ENCODE data around the gene TRIM33.

Gene TRIM33

DNA sequence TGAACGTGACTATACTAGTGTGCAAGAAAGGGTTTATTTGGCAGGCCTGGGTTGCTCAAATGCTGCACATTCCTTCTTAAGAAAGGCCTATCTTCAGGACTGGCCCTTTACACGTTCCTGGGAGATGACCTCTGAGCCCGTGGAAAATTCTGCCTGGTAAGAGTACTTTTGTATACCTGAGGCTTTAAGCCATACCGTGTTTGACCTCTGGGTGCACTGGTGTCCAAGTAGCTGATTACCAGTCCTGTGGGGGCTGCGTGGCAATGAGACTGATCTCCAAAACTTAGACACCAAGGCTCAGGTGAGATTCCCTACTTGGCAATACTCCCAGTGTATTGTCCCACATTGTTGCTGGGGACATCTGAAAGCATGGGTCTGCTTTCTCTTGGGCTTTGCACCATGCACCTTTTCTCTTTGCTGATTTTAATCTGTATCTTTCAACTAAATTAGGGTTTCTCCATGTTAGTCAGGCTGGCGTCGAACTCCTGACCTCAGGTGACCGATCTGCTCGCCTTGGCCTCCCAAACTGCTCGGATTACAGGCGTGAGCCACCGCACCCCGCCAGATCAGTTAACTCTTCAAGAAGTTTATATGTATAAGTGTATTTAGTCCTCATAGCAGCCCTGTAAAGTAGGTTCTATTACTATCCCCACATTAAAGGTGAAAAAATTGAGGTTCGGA is 44.5 kb downstream of the TRIM33 start:
- Histone ChIP-seq H3K36me3 (ENCODE audit: control insufficient read depth in 1 of 2, insufficient read depth in 2 of 2, low read length in 2 of 2) (no peaks in the 10 kb centered on the region), H3K4me1 (ENCODE audit: control insufficient read depth in 1 of 2, insufficient read depth in 2 of 2, low read length in 2 of 2) (peaks cover 0 to 15% of the 10 kb centered on the region in 2 donors), H3K27me3 (ENCODE audit: low read depth, low read length) (no peaks in the 10 kb centered on the region), H3K9me3 (ENCODE audit: control insufficient read depth in 1 of 2, low read length in 2 of 2) (no peaks in the 10 kb centered on the region), H3K4me3 (ENCODE audit: low read depth in 1 of 2, low read length in 2 of 2) (no peak overlapping the region), H3K27ac (ENCODE audit: low read length) (no peak overlapping the region)

DNA sequence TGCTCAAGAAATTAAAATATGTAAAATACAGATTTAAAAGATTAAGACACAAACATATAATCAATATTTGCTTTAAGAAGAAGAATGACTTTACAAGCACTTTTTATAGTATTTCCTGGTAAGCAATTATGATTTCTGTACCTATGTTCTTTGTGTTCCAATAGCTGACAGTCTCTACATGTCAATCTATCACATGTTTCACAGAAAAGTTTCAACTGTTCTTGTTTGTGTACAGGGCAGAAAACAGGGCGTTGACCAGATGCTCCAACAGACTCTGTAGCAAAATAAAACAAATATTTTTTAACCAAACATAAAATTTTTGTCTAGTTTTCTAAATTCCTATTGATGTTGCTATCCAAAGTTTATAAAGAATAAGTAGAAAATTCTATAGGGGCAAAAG is 48.0 kb downstream of the TRIM33 start:
- no peak overlapping the region for H3K4me3 ChIP-seq (ENCODE audit: low read depth in 1 of 2, low read length in 2 of 2)
- no peak overlapping the region for H3K27ac ChIP-seq (ENCODE audit: low read length)
- no peaks in the 10 kb centered on the region for H3K27me3 ChIP-seq (ENCODE audit: low read depth, low read length)
- no peaks in the 10 kb centered on the region for H3K36me3 ChIP-seq (ENCODE audit: control insufficient read depth in 1 of 2, insufficient read depth in 2 of 2, low read length in 2 of 2)
- H3K9me3 ChIP-seq (ENCODE audit: control insufficient read depth in 1 of 2, low read length in 2 of 2), result no peaks in the 10 kb centered on the region
- peaks cover 0 to 11% of the 10 kb centered on the region in 2 donors for H3K4me1 ChIP-seq (ENCODE audit: control insufficient read depth in 1 of 2, insufficient read depth in 2 of 2, low read length in 2 of 2)

DNA sequence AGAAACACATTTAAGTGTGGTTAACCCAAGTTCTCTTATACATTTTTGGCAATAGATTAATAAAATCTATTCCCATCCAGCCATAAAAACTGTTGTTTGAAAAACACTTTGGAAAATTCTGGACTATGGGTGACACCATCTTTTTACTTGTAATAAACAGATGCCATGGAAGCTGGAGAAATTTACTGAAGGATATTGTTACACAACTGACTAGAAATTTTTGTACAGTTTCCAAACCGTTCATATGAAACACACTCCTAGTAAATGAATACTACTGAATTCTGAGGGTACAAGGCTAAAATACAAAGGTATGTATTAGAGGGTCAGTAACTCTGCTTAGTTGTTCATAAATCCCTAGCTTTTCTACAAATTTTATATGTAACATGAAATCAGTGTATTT is 48.7 kb downstream of the TRIM33 start:
- Histone ChIP-seq H3K9me3 (ENCODE audit: control insufficient read depth in 1 of 2, low read length in 2 of 2) (no peaks in the 10 kb centered on the region), H3K27me3 (ENCODE audit: low read depth, low read length) (no peaks in the 10 kb centered on the region), H3K4me3 (ENCODE audit: low read depth in 1 of 2, low read length in 2 of 2) (no peak overlapping the region), H3K4me1 (ENCODE audit: control insufficient read depth in 1 of 2, insufficient read depth in 2 of 2, low read length in 2 of 2) (peaks cover 0 to 5% of the 10 kb centered on the region in 2 donors), H3K27ac (ENCODE audit: low read length) (no peak overlapping the region), H3K36me3 (ENCODE audit: control insufficient read depth in 1 of 2, insufficient read depth in 2 of 2, low read length in 2 of 2) (peaks cover 0 to 3% of the 10 kb centered on the region in 2 donors)

DNA sequence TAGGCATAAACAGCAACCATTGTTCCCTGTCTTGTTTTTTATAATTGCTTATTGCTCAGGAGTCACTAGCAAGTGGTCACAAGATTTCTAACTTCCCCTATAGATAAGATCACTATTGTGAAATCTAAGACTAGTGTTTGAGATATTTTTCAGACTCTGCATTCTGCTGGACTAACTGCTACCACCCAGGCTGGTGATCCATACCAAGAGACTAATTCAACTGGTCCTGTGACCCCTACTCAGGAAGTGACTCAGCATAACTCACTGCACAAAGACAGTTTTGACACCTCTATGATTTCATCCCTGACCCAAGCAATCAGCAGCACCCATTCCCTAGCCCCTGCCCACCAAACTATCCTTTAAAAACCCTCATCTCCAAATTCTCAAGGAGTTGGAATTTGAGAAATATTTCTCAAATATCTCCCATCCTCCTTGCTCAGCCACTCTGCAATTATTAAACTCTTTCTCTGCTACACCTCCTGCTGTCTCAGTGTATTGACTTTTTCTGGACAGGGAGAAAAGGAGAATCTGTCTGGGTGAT is 52.7 kb downstream of the TRIM33 start:
- Histone ChIP-seq H3K4me3 (ENCODE audit: low read depth in 1 of 2, low read length in 2 of 2) (no peak overlapping the region), H3K36me3 (ENCODE audit: control insufficient read depth in 1 of 2, insufficient read depth in 2 of 2, low read length in 2 of 2) (peaks cover 4 to 24% of the 10 kb centered on the region in 2 donors), H3K9me3 (ENCODE audit: control insufficient read depth in 1 of 2, low read length in 2 of 2) (no peaks in the 10 kb centered on the region), H3K27ac (ENCODE audit: low read length) (no peak overlapping the region), H3K4me1 (ENCODE audit: control insufficient read depth in 1 of 2, insufficient read depth in 2 of 2, low read length in 2 of 2) (peaks cover 0 to 5% of the 10 kb centered on the region in 2 donors), H3K27me3 (ENCODE audit: low read depth, low read length) (no peaks in the 10 kb centered on the region)

DNA sequence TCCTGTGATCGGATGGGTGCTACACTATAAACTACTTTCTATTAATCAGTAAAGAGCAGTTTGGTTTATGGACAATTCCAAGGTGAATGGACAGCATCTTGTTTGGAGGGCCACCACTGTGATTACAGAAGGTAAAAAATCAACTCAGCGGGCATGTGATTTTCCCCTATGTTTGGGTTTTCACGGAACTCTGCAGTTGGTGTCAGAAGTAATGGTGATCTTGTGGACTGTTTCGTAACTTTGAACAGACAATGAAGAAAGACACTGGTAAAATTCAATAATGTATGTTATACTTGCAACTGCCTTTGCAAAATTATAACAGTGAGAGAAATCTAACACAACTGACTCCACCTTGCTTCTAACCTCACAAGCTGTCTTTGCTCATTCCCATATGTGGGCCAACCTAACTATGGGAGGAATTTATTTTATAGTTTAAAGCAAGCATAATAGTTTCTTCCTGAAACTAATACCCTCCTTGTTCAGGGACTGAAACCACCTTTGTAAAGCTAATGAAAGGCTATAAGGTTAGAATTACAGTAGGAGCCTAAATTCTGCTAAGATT is 53.2 kb downstream of the TRIM33 start:
- Histone ChIP-seq H3K27me3 (ENCODE audit: low read depth, low read length) (no peaks in the 10 kb centered on the region), H3K4me1 (ENCODE audit: control insufficient read depth in 1 of 2, insufficient read depth in 2 of 2, low read length in 2 of 2) (peaks cover 0 to 5% of the 10 kb centered on the region in 2 donors), H3K27ac (ENCODE audit: low read length) (no peak overlapping the region), H3K9me3 (ENCODE audit: control insufficient read depth in 1 of 2, low read length in 2 of 2) (no peaks in the 10 kb centered on the region), H3K36me3 (ENCODE audit: control insufficient read depth in 1 of 2, insufficient read depth in 2 of 2, low read length in 2 of 2) (peaks cover 4 to 29% of the 10 kb centered on the region in 2 donors), H3K4me3 (ENCODE audit: low read depth in 1 of 2, low read length in 2 of 2) (no peak overlapping the region)

DNA sequence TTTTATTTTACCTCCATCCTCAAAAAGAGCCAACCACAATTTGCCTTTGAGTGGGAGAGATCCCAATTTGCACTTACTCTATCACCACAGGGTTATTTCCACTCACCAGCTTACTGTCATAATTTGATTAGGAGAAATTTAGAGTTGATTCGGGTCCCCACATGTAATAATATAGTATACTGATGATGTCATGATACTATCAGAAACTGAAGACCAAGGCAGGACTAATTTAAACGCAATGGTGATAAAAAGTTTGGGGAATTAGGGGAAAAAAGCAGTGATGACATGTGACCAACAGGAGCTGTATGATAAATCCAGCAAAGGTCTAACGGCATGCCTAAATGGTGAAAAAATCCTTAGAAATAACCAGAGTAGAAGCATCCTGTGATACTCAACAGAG is 54.4 kb downstream of the TRIM33 start:
- H3K9me3 ChIP-seq (ENCODE audit: control insufficient read depth in 1 of 2, low read length in 2 of 2), result no peaks in the 10 kb centered on the region
- H3K36me3 ChIP-seq (ENCODE audit: control insufficient read depth in 1 of 2, insufficient read depth in 2 of 2, low read length in 2 of 2), result peaks cover 4 to 29% of the 10 kb centered on the region in 2 donors
- no peak overlapping the region for H3K27ac ChIP-seq (ENCODE audit: low read length)
- no peaks in the 10 kb centered on the region for H3K4me1 ChIP-seq (ENCODE audit: control insufficient read depth in 1 of 2, insufficient read depth in 2 of 2, low read length in 2 of 2)
- H3K4me3 ChIP-seq (ENCODE audit: low read depth in 1 of 2, low read length in 2 of 2), result no peak overlapping the region
- no peaks in the 10 kb centered on the region for H3K27me3 ChIP-seq (ENCODE audit: low read depth, low read length)

DNA sequence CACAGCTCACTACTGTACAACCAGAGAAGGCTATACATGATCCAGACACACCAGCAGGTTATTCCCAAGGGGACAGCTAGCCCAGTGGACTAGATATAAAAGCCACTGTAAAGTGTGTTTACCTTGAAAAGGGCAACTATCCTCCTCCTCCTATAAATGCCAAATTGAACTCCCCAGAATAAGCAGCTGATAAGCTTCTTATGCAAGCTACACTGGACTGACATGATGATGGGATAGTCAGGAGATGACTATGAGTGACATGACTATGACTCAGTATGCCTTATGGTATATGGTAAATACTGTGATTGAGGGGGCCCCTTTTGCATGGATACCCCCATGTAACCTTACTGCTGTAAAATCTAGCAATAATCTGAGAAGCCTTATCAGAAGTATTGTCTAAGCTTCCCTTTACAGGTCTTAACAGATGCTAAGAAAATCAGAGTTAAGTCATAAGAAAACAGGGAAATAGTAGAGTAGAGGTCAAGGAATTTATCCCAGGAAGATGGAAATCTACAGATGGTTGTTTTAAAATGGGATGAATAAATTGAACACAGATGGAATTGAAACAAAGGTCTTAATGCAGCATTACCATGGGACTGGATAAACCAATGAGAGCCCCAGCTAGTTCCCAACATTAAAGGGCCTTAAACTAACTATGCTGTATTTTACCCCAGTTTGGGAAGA is 55.8 kb downstream of the TRIM33 start:
- no peaks in the 10 kb centered on the region for H3K9me3 ChIP-seq (ENCODE audit: control insufficient read depth in 1 of 2, low read length in 2 of 2)
- no peaks in the 10 kb centered on the region for H3K27me3 ChIP-seq (ENCODE audit: low read depth, low read length)
- H3K36me3 ChIP-seq (ENCODE audit: control insufficient read depth in 1 of 2, insufficient read depth in 2 of 2, low read length in 2 of 2), result peaks cover 4 to 29% of the 10 kb centered on the region in 2 donors
- H3K27ac ChIP-seq (ENCODE audit: low read length), result no peak overlapping the region
- no peak overlapping the region for H3K4me3 ChIP-seq (ENCODE audit: low read depth in 1 of 2, low read length in 2 of 2)
- H3K4me1 ChIP-seq (ENCODE audit: control insufficient read depth in 1 of 2, insufficient read depth in 2 of 2, low read length in 2 of 2), result no peaks in the 10 kb centered on the region

DNA sequence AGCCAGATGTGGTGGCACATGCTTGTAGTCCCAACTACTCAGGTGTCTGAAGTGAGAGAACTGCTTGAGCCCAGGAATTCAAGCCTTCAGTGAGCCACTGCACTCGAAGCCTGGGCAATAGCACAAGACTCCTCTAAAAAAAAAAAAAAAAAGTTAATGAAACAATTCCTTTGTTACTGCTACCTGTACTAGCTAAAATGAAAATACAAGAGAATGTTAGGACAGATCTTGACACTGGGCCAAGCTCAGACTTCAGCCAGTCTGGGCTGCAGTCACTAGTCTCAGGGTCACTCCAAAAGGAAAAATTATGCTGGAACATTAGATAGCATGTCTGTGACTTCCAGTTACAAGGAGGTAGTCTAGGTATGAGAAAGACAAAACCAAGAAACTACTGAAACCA is 56.5 kb downstream of the TRIM33 start:
- H3K4me1 ChIP-seq (ENCODE audit: control insufficient read depth in 1 of 2, insufficient read depth in 2 of 2, low read length in 2 of 2), result no peaks in the 10 kb centered on the region
- H3K36me3 ChIP-seq (ENCODE audit: control insufficient read depth in 1 of 2, insufficient read depth in 2 of 2, low read length in 2 of 2), result peaks cover 4 to 35% of the 10 kb centered on the region in 2 donors
- H3K27ac ChIP-seq (ENCODE audit: low read length), result no peak overlapping the region
- no peaks in the 10 kb centered on the region for H3K27me3 ChIP-seq (ENCODE audit: low read depth, low read length)
- H3K9me3 ChIP-seq (ENCODE audit: control insufficient read depth in 1 of 2, low read length in 2 of 2), result no peaks in the 10 kb centered on the region
- no peak overlapping the region for H3K4me3 ChIP-seq (ENCODE audit: low read depth in 1 of 2, low read length in 2 of 2)

DNA sequence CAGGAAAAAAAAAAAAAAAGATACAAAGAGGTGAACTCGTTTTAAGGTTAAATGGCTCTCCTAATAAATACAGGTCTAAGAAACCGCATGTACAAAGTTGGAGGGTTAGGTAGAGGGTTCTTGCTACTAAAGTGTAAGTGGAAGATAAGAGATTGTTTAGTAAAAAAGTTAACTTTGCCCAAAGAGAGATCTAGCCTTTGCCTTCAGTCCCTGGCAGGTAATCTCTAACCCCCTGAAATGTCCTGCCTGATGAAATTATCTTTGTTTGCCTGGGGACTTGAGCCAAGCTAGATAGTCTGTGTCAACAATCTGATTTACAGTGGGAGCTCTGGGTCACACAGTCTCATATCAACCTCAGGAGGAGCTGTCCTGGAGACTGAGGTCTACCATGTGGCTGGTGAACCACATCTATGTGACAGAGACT is 57.6 kb downstream of the TRIM33 start:
- H3K27ac ChIP-seq (ENCODE audit: low read length), result no peak overlapping the region
- H3K4me1 ChIP-seq (ENCODE audit: control insufficient read depth in 1 of 2, insufficient read depth in 2 of 2, low read length in 2 of 2), result no peaks in the 10 kb centered on the region
- no peaks in the 10 kb centered on the region for H3K27me3 ChIP-seq (ENCODE audit: low read depth, low read length)
- peaks cover 4 to 44% of the 10 kb centered on the region in 2 donors for H3K36me3 ChIP-seq (ENCODE audit: control insufficient read depth in 1 of 2, insufficient read depth in 2 of 2, low read length in 2 of 2)
- no peak overlapping the region for H3K4me3 ChIP-seq (ENCODE audit: low read depth in 1 of 2, low read length in 2 of 2)
- no peaks in the 10 kb centered on the region for H3K9me3 ChIP-seq (ENCODE audit: control insufficient read depth in 1 of 2, low read length in 2 of 2)

DNA sequence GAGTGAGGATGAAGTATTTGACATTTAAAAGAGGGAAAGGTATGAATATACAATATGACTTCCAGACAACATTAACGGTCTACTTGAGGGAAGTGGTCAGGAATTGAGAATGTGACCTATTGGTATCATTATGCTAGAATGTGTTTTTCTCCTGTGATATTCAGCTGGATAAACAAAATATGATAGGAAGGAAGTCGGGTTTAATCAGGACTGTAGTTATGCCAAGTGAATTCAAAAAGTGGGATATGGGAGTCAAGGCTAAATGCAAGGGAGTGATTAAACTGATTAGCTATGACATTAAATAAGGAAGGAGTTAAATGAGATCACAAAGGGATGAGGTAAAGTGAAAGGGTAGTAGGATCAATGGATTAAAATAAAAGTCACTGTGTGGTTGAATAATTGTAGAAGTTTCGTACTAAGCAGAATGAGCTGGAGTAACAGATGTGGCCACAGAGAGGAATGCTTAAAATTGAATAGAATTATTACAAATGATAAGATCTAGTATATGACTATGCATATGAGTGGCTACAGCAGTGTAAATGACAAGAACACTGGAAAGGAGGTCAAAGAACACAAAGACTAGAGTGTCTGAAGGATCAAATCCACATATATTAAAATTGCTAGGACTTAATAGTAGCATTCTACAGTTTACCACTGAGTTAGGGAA is 62.5 kb downstream of the TRIM33 start:
- no peak overlapping the region for H3K4me3 ChIP-seq (ENCODE audit: low read depth in 1 of 2, low read length in 2 of 2)
- H3K27me3 ChIP-seq (ENCODE audit: low read depth, low read length), result no peaks in the 10 kb centered on the region
- no peaks in the 10 kb centered on the region for H3K9me3 ChIP-seq (ENCODE audit: control insufficient read depth in 1 of 2, low read length in 2 of 2)
- no peak overlapping the region for H3K27ac ChIP-seq (ENCODE audit: low read length)
- H3K4me1 ChIP-seq (ENCODE audit: control insufficient read depth in 1 of 2, insufficient read depth in 2 of 2, low read length in 2 of 2), result peaks cover 0 to 3% of the 10 kb centered on the region in 2 donors
- H3K36me3 ChIP-seq (ENCODE audit: control insufficient read depth in 1 of 2, insufficient read depth in 2 of 2, low read length in 2 of 2), result peaks cover 6 to 34% of the 10 kb centered on the region in 2 donors

DNA sequence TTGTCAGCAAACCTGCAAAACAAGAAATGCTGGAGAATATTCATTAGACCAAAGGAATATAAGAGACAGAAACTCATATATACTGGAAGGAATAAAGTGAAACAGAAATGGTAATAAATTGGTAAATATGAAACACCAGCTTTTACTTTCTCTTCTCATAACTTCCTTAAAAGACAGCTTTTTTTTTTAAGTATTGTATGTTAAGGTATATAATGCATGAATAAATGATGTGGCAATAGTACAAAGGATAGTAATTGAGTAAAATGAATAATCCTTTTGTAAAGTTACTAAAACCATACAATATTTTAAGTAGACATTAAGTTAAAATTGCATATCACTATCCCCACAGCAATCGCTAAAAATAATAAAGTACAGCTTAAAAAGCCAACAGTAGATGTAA is 64.8 kb downstream of the TRIM33 start:
- H3K4me3 ChIP-seq (ENCODE audit: low read depth in 1 of 2, low read length in 2 of 2), result no peak overlapping the region
- no peaks in the 10 kb centered on the region for H3K27me3 ChIP-seq (ENCODE audit: low read depth, low read length)
- peaks cover 9 to 30% of the 10 kb centered on the region in 2 donors for H3K36me3 ChIP-seq (ENCODE audit: control insufficient read depth in 1 of 2, insufficient read depth in 2 of 2, low read length in 2 of 2)

More for the DNA sequence above, 64.8 kb downstream of the TRIM33 start:
- H3K27ac ChIP-seq (ENCODE audit: low read length), result no peak overlapping the region
- H3K9me3 ChIP-seq (ENCODE audit: control insufficient read depth in 1 of 2, low read length in 2 of 2), result no peaks in the 10 kb centered on the region
- peaks cover 0 to 3% of the 10 kb centered on the region in 2 donors for H3K4me1 ChIP-seq (ENCODE audit: control insufficient read depth in 1 of 2, insufficient read depth in 2 of 2, low read length in 2 of 2)
